Effector memory CD4-positive, alpha-beta T cell (primary cell): ENCODE data around the gene GOLGA6C.
"Not testable (repeated sequence)": the region's sequence is repeated elsewhere in the genome, so short reads cannot be mapped to it uniquely, and the experiment has no call there.

Experiments used
- DNase-seq, 3 donors: peaks; one replicate each; pipeline ENCODE4 v3.0.0-alpha.2; 2020
- H3K27ac ChIP-seq: 2 replicates; pipeline ENCODE4 v1.7.0; 2013; ENCODE audit warnings: mild to moderate bottlenecking, low read length, moderate library complexity; ENCODE audit not compliant: insufficient read depth, poor library complexity, severe bottlenecking
- H3K27me3 ChIP-seq: replicated peaks from 2 replicates; pipeline ENCODE4 v1.7.0; 2013; ENCODE audit warnings: mild to moderate bottlenecking, low read length; ENCODE audit not compliant: insufficient read depth, control insufficient read depth, poor library complexity, severe bottlenecking
- H3K36me3 ChIP-seq: 2 replicates; pipeline ENCODE4 v1.7.0; 2013; ENCODE audit warnings: mild to moderate bottlenecking, low read length, moderate library complexity; ENCODE audit not compliant: control insufficient read depth, insufficient read depth
- H3K4me1 ChIP-seq: 2 replicates; pipeline ENCODE4 v1.7.0; 2013; ENCODE audit warnings: low read length, mild to moderate bottlenecking; ENCODE audit not compliant: control insufficient read depth, insufficient read depth, poor library complexity, severe bottlenecking
- H3K4me3 ChIP-seq: 2 replicates; pipeline ENCODE4 v1.7.0; 2013; ENCODE audit warnings: low read length, low read depth, mild to moderate bottlenecking; ENCODE audit not compliant: insufficient read depth, poor library complexity, severe bottlenecking
- H3K9me3 ChIP-seq: 2 replicates; pipeline ENCODE4 v1.7.0; 2013; ENCODE audit warnings: mild to moderate bottlenecking, low read length, moderate library complexity; ENCODE audit not compliant: control insufficient read depth

GOLGA6C gene

GRCh38 chr15:75298541-75299310 lies 40.6 kb downstream of the GOLGA6C start:
- H3K9me3 ChIP-seq, H3K36me3 ChIP-seq, H3K27me3 ChIP-seq, DNase-seq, H3K4me3 ChIP-seq, H3K27ac ChIP-seq, H3K4me1 ChIP-seq: not testable (repeated sequence)

- DNase-seq: peak; percentile 19 to 47 (median 38)
- not testable (repeated sequence) for H3K27me3 ChIP-seq
Observed at GRCh38 chr15:75299311-75299688, 41.2 kb downstream of the GOLGA6C start.

GRCh38 chr15:75300026-75300425 lies 41.9 kb downstream of the GOLGA6C start:
- DNase-seq, H3K36me3 ChIP-seq, H3K4me1 ChIP-seq, H3K27me3 ChIP-seq, H3K9me3 ChIP-seq, H3K4me3 ChIP-seq, H3K27ac ChIP-seq: not testable (repeated sequence)

More at GRCh38 chr15:75299311-75299688, 41.2 kb downstream of the GOLGA6C start:
- H3K36me3 ChIP-seq, H3K27ac ChIP-seq, H3K4me1 ChIP-seq, H3K4me3 ChIP-seq, H3K9me3 ChIP-seq: not testable (repeated sequence)

- no peaks in the 10 kb centered on the region for H3K27me3 ChIP-seq
Observed at GRCh38 chr15:75302318-75302717, 44.2 kb downstream of the GOLGA6C start.

GRCh38 chr15:75302753-75303152 lies 44.6 kb downstream of the GOLGA6C start:
- H3K27me3 ChIP-seq, H3K27ac ChIP-seq, H3K9me3 ChIP-seq, H3K36me3 ChIP-seq, H3K4me3 ChIP-seq, DNase-seq, H3K4me1 ChIP-seq: not testable (repeated sequence)

More at GRCh38 chr15:75302318-75302717, 44.2 kb downstream of the GOLGA6C start:
- Histone ChIP-seq H3K27ac (no peak overlapping the region), H3K4me1 (no peaks in the 10 kb centered on the region), H3K4me3 (no peak overlapping the region), H3K36me3 (no peaks in the 10 kb centered on the region), H3K9me3 (no peaks in the 10 kb centered on the region)
- DNase-seq: no peak

GRCh38 chr15:75306188-75306587 lies 48.1 kb downstream of the GOLGA6C start:
- Histone ChIP-seq H3K4me1 (no peaks in the 10 kb centered on the region), H3K36me3 (no peaks in the 10 kb centered on the region), H3K27me3 (no peaks in the 10 kb centered on the region), H3K9me3 (no peaks in the 10 kb centered on the region), H3K4me3 (no peak overlapping the region), H3K27ac (no peak overlapping the region)
- DNase-seq: no peak

- Histone ChIP-seq H3K9me3 (no peaks in the 10 kb centered on the region), H3K4me1 (no peaks in the 10 kb centered on the region), H3K36me3 (no peaks in the 10 kb centered on the region), H3K4me3 (no peak overlapping the region), H3K27ac (no peak overlapping the region), H3K27me3 (no peaks in the 10 kb centered on the region)
- no peak for DNase-seq
Observed at GRCh38 chr15:75307778-75308390, 49.8 kb downstream of the GOLGA6C start.

- no peak overlapping the region for H3K27ac ChIP-seq
- H3K27me3 ChIP-seq: no peaks in the 10 kb centered on the region
- H3K9me3 ChIP-seq: no peaks in the 10 kb centered on the region
- H3K36me3 ChIP-seq: no peaks in the 10 kb centered on the region
- no peak overlapping the region for H3K4me3 ChIP-seq
- no peak for DNase-seq
- H3K4me1 ChIP-seq: no peaks in the 10 kb centered on the region
Observed at GRCh38 chr15:75309711-75310110, 51.6 kb downstream of the GOLGA6C start.

GRCh38 chr15:75312548-75312947 lies 54.4 kb downstream of the GOLGA6C start:
- not testable (repeated sequence) for H3K4me3 ChIP-seq, H3K27ac ChIP-seq, H3K9me3 ChIP-seq, H3K4me1 ChIP-seq, H3K27me3 ChIP-seq, DNase-seq, H3K36me3 ChIP-seq

- no peak for DNase-seq
- Histone ChIP-seq H3K36me3 (no peaks in the 10 kb centered on the region), H3K9me3 (no peaks in the 10 kb centered on the region), H3K27ac (no peak overlapping the region), H3K4me1 (no peaks in the 10 kb centered on the region), H3K27me3 (no peaks in the 10 kb centered on the region), H3K4me3 (no peak overlapping the region)
Observed at GRCh38 chr15:75313116-75313845, 55.1 kb downstream of the GOLGA6C start.
